ENCODE results near the gene HCRTR1. TPM values are rescaled to one million over a fixed set of nuclear protein-coding genes. Genes with fewer than 3 reads are reported as not detected.

Gene HCRTR1
- total RNA-seq, 2 donors from 2014 or later, result not detected

DNA sequence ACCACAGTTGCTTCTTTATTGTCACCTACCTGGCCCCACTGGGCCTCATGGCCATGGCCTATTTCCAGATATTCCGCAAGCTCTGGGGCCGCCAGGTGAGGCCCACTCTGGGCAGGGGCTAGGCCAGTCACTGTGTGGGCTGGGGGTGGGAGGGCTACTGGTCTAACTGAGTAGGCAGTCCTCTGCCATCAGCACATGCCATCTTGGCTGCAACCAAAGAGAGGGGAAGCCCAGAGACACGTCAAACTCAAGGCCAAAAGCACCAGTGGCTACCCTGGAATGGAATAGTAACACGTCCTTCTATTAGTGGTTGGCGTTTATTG is 4.0 kb downstream of the HCRTR1 start:
- TF ChIP-seq, protein P1, sequence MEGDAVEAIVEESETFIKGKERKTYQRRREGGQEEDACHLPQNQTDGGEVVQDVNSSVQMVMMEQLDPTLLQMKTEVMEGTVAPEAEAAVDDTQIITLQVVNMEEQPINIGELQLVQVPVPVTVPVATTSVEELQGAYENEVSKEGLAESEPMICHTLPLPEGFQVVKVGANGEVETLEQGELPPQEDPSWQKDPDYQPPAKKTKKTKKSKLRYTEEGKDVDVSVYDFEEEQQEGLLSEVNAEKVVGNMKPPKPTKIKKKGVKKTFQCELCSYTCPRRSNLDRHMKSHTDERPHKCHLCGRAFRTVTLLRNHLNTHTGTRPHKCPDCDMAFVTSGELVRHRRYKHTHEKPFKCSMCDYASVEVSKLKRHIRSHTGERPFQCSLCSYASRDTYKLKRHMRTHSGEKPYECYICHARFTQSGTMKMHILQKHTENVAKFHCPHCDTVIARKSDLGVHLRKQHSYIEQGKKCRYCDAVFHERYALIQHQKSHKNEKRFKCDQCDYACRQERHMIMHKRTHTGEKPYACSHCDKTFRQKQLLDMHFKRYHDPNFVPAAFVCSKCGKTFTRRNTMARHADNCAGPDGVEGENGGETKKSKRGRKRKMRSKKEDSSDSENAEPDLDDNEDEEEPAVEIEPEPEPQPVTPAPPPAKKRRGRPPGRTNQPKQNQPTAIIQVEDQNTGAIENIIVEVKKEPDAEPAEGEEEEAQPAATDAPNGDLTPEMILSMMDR (IDR thresholded peaks at IDR 0.05), result no peak
- no peak for TF ChIP-seq POLR2AphosphoS5 (IDR thresholded peaks at IDR 0.05)
- TF ChIP-seq POLR2A (IDR thresholded peaks at IDR 0.05), result no peak
- no peaks in the 10 kb centered on the region for H3K36me3 ChIP-seq
- H3K4me3 ChIP-seq, result no peak overlapping the region
- H3K9me3 ChIP-seq, result no peaks in the 10 kb centered on the region
- H3K27ac ChIP-seq, result no peak overlapping the region
- H3K27me3 ChIP-seq (replicated peaks; ENCODE audit: insufficient read depth), result peaks cover 4% of the 10 kb centered on the region
- no peak for DNase-seq (ENCODE audit: low spot score)
- no peaks in the 10 kb centered on the region for H3K4me1 ChIP-seq (replicated peaks)
- WGBS, result 93% methylated on average over 5 of the region's 5 CpGs
- intact Hi-C loops (cut with DNase I), result no loop called here

DNA sequence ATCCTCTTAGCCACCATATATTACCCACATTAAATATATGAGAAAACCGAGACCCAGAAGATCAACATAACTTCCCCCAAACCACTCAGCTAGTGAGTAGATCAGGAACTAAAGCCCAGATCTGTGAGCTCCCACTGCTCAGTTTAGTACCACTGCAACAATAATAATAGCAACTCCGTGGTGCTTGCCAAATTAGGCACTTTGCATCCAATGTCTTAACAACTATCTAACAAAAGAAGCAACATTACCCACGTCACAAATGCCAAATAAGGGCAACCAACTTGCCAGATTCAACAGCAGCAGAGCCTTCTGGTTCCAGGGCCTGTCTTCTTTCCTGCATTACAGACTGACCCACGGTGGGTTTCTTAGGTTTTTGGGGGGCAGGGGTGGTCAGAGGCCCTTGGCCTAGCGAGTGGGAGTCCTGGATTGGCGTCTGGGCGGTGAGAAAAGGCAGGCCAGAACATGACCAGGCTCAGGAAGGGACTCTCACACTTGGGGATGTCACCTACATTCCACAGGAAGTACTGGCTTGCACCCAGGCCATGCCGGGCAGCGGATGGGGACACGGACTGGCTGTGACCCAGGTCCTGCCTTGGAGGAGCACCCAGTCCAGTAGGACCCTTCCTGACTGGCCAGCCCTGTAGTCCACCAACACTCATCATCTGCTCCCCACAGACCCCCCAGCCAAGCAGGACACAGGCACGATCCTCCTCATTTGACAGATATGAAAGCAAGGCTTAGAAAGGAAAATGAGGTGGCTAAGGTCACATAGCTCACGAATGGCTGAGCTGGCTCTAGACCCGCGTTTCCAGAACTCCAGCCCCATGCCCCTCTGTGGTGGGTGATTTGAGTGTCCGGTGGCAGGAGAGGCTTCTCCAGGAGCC is 4.6 kb downstream of the HCRTR1 start:
- Histone ChIP-seq H3K4me3 (no peak overlapping the region), H3K9me3 (no peaks in the 10 kb centered on the region), H3K27me3 (replicated peaks; ENCODE audit: insufficient read depth) (peaks cover 4% of the 10 kb centered on the region), H3K4me1 (replicated peaks) (no peaks in the 10 kb centered on the region), H3K36me3 (no peaks in the 10 kb centered on the region), H3K27ac (no peak overlapping the region)
- no peak for DNase-seq (ENCODE audit: low spot score)
- TF ChIP-seq POLR2A (IDR thresholded peaks at IDR 0.05) (no peak), POLR2AphosphoS5 (IDR thresholded peaks at IDR 0.05) (no peak)
- TF ChIP-seq, protein P1 (IDR thresholded peaks at IDR 0.05), result no peak
- intact Hi-C loops (cut with DNase I), result no loop called here
- WGBS, result 64% methylated on average over 15 of the region's 15 CpGs

DNA sequence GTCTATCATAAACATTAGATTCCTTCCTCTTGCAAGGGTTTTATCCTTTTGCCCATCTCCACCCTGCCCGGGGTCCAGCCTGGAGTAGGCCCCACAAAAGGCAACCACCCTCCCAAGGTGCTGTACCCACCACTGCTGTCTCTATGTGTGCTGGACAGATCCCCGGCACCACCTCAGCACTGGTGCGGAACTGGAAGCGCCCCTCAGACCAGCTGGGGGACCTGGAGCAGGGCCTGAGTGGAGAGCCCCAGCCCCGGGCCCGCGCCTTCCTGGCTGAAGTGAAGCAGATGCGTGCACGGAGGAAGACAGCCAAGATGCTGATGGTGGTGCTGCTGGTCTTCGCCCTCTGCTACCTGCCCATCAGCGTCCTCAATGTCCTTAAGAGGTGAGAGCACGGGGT is 5.9 kb downstream of the HCRTR1 start:
- TF ChIP-seq POLR2AphosphoS5 (IDR thresholded peaks at IDR 0.05) (no peak), POLR2A (IDR thresholded peaks at IDR 0.05) (no peak)
- TF ChIP-seq, protein P1 (IDR thresholded peaks at IDR 0.05), result no peak
- WGBS, result 94% methylated on average over 12 of the region's 12 CpGs
- Histone ChIP-seq H3K4me3 (no peak overlapping the region), H3K36me3 (no peaks in the 10 kb centered on the region), H3K4me1 (replicated peaks) (peaks cover 11% of the 10 kb centered on the region), H3K9me3 (no peaks in the 10 kb centered on the region), H3K27me3 (replicated peaks; ENCODE audit: insufficient read depth) (no peaks in the 10 kb centered on the region), H3K27ac (no peak overlapping the region)
- intact Hi-C loops (cut with DNase I), result no loop called here
- no peak for DNase-seq (ENCODE audit: low spot score)

DNA sequence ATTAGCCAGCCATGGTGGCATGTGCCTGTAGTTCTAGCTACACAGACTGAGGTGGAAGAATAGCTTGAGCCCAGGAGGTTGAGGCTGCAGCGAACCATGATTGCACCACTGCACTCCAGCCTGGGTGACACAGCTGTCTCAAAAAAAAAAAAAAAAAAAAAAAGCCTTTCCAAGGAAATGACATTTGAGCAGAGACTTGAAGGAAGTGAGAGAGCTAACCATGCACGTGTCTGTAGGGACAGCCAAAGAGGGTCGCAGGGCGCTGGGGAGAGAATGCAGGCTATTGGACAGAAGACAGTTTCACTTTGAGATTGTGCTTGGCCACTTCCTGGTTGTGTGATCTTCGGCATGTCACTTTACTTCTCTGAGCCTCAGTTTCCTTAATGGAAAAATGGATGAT is 6.8 kb downstream of the HCRTR1 start:
- H3K4me3 ChIP-seq, result no peak overlapping the region
- no peaks in the 10 kb centered on the region for H3K9me3 ChIP-seq
- intact Hi-C loops (cut with DNase I), result no loop called here
- peaks cover 12% of the 10 kb centered on the region for H3K4me1 ChIP-seq (replicated peaks)
- TF ChIP-seq, protein P1 (IDR thresholded peaks at IDR 0.05), result no peak
- TF ChIP-seq POLR2A (IDR thresholded peaks at IDR 0.05) (no peak), POLR2AphosphoS5 (IDR thresholded peaks at IDR 0.05) (no peak)
- WGBS, result 82% methylated on average over 5 of the region's 5 CpGs
- no peaks in the 10 kb centered on the region for H3K27me3 ChIP-seq (replicated peaks; ENCODE audit: insufficient read depth)
- DNase-seq (ENCODE audit: low spot score), result no peak
- no peaks in the 10 kb centered on the region for H3K36me3 ChIP-seq
- H3K27ac ChIP-seq, result no peak overlapping the region
